Uterus (tissue), 2 donors: Measurements from ENCODE around the gene PYDC2.

Experiments
- CTCF ChIP-seq, 4 experiments: fragments of 200-600 bp in 2 of 4; fragments of 450-650 bp in 2 of 4; sonication (generic) in 2 of 4; IDR thresholded peaks; one replicate each; pipeline ENCODE4 v1.5.1; 2016 to 2019; ENCODE audit warnings: antibody characterized with exemption in 4 of 4, mild to moderate bottlenecking in 2 of 4, moderate library complexity in 1 of 4
- POLR2A ChIP-seq, 2 donors: fragments of 450-650 bp; IDR thresholded peaks; one replicate each; pipeline ENCODE4 v1.6.1; 2016; ENCODE audit warnings: antibody characterized with exemption in 2 of 2, mild to moderate bottlenecking in 1 of 2, moderate library complexity in 1 of 2

GRCh38 chr3:191425322-191425734 lies 35.6 kb upstream of the PYDC2 start:
- TF ChIP-seq CTCF (IDR thresholded peaks at IDR 0.05) (no peak), POLR2A (IDR thresholded peaks at IDR 0.05) (no peak)
